Bone marrow (tissue), 2 donors: ENCODE measurements around the gene MRPL10.

Source experiments
- DNase-seq, 2 donors: peaks; one replicate each; lab custom pipeline; 2025; lab: John Stamatoyannopoulos, UW

MRPL10 gene

GRCh38 chr17:47813512-47814031 is 17.8 kb downstream of the MRPL10 start:
- no peak for DNase-seq

DNA sequence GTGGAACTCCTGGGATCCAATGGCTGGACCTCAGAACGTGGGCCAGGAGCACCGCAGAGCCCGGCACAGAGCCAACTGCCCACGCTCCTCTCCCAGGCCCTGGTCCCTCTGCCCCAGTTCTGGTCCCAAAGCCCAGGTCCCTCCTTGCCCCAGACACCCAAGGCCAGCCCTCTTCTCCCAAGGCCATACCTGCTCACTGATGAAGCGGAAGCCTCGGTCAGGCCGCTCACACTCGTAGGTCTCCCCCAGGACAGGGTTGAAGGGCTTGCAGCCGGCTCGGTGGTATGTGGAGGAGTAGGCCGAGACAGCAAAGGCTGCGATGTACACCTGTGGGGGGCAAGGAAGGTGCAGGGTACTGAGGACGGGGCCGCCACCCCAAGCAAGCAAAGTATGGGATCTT is 18.3 kb downstream of the MRPL10 start:
- no peak for DNase-seq

DNA sequence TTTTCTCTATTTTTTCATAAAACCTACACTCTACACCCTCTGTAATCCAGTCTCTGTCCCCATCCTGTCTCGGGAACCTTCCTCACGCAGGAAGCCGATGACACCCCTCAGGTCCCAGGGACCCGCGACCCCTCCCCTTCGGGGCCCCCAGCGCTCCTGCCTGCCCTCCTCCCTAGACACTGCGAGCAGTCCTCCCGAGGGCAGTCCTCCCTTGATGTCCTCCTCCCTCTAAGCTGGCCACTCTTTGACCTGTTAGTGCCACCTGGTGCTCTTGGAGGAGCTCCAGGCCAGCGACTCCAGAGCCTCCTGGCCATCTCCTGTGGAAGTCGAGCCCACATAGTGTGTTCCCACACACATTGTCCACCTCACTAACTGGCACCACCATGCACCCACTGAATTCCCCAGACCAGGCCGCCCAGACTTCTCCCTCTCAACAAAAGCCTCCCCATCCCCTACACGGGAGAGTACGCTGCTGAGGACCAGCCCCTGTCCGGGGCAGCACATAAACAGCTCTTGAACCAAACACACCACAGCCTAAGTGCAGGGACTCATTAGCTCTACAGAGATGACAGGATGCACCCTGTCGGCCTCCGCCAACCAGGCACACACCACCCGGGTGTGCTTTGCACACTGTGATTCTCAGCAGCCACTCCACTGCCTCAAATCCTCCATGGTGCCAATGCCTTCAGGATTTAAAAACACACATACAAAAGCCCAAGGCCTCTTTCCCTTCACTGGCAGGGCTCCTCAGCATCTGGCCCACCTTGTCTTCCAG is 19.0 kb downstream of the MRPL10 start:
- no peak for DNase-seq

GRCh38 chr17:47811709-47812108 is 19.6 kb downstream of the MRPL10 start:
- DNase-seq: no peak

DNA sequence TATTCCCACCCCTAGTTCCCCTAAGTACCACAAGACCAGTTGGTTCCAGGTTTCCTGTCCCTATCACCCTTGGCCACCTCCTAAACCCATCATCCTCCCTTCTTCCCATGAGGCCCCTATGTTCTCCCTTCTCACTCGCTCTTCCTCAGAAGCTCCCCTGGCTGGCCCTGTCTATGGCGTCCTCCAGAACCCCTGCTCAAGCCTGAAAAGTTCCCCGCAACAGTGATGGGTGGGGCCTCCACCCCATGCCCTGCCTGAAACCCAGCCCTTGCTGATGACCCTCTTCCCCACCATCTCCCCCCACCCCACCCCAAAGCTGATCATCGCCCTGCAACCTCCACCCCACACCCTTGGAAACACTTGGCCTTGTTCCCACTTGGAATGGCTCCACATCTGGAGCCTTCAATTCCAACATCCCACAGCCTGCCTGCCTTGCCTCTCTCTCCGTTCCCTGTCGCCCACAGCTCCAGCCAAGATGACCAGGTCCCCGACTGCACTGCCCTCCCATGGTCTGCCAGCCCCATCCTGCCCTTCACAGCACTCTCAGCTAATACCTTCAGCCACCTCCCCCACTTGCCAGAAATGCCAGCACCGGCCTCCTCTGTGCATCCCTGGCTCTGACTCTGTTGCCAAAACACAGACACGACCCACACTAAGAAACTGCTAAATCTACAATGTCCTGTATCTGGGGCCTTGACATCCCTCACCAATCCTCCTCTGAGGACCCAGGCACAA is 20.3 kb downstream of the MRPL10 start:
- DNase-seq: no peak

- DNase-seq: no peak
Measured at GRCh38 chr17:47810200-47810821, 21.0 kb downstream of the MRPL10 start.

DNA sequence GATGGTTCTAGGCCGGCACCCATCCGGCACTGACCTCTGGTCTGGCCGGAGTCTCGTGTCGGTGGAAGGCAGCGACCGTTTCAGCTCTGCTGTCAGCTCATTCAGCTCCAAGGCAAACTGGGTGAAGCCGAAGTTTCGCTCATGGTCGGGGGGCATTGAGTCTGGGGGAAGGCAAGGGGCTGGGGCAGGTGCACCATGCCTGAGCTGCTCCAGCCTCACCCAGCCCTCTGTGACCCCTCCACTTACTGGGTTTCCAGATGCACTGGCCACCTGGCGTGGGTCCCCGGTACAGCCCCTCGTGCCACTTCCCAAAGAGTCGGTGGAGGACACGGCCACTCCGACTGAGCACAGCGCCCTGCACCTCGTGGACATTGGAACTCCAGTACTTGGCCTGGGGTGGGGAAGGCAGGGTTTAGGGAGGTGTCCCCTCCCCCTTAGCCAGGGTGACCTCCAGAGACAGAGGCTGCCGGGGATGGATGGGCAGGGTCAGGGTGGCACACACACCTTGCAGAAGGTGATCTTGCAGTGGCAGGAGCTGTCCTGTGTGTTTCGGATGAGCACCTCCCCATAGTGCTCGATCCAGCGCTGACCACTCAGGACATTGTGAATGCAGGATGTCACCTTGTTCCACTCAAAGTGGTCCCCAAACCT is 22.4 kb downstream of the MRPL10 start:
- DNase-seq: no peak

GRCh38 chr17:47808036-47808829 is 23.1 kb downstream of the MRPL10 start:
- no peak for DNase-seq

DNA sequence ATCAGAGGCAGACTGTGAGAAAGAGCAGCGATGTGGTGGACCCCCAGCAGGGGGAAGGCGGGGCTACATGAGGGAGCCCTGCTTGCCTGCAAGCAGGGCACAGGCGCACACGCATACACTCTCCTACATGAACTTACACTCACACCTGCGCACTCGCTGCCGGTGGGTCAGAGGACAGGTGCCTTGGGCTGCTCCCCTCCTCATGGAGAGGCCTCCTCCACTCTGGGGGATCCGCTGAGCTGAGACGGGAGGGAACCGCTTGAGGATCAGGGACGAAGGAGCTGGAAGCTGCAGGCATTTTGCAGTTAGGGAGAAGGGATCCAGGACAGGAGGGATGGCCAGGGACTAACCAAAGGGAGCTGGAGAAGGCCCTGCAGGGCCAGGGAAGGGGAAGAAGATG is 23.9 kb downstream of the MRPL10 start:
- no peak for DNase-seq

DNA sequence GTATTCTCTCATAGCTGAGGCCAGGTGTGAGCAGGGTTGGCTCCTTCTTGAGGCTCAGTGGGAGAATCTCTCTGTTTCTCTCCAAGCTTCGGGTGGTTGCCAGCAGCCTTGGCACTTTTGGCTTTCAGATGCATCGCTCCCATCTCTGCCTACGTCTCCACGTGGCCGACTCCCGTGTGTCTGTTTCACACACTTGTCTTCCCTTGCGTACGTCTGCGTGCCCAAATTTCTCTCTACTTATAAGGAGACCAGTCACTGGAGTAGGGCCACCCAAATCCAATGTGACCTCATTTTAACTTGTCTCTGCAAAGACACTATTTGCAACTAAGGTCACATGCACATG is 24.5 kb downstream of the MRPL10 start:
- DNase-seq: no peak

- no peak for DNase-seq
Measured at GRCh38 chr17:47806026-47806912, 25.1 kb downstream of the MRPL10 start.

DNA sequence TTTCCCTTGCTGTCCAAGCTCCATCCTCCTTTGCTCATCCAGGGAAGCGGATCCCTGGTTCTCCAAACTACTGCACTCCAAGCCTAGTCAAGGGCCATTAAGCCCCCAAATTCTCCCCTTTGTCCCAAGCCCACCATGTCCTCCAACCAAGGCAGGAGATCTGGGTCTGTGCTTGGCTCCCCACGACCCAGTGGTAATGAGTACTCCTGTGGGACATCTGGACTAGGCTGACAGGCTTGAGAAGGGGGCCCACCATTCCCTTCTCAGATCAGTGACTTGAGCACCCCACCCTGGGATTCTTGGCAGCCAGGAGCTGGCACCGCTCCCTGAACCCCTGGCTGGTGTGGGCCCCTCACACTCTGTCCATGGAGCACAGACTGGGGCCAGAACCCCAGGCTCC is 26.9 kb downstream of the MRPL10 start:
- DNase-seq: no peak

DNA sequence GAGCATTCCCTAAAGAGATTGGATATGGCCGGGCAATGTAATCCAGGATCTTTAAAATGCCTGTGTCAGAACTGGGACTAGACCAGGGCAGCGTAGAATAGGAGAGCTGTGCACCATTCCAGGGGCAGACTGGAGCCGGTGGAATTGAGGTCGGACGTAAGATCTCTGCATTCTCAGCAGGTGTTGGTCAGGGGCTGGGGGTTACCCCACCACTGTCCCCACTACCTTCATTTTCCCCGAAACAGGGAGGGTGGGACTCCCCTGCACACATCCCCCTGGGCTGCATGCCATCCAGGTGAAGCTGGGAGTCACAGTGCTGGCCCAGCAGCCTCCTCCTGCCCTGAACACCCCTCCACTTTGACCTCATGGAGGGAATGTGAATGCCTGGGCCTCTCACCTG is 27.6 kb downstream of the MRPL10 start:
- no peak for DNase-seq

GRCh38 chr17:47803201-47803600 is 28.1 kb downstream of the MRPL10 start:
- DNase-seq: no peak

GRCh38 chr17:47802341-47803022 is 28.9 kb downstream of the MRPL10 start:
- DNase-seq: peak in 1 of 2 donors; percentile 3

DNA sequence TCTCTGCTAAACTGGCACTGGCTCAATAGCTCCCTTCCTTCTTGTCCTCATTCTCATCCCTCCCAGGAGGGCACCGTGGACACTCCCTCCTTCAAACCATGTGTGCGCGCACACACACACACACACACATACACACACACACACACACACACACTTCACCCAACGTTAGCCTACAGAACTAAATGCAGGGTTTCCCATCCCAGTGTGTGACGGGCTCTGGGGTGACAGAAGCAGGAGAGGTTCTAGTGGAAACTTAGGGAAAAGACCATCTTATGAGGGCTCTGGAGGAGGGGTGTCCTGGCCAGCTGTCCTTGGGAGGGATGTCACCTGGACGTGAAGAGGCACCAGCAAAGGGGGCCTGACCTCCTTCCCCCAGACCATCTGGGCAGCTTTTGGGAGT is 29.4 kb downstream of the MRPL10 start:
- DNase-seq: no peak

- DNase-seq: no peak
Measured at GRCh38 chr17:47801176-47801765, 30.1 kb downstream of the MRPL10 start.

GRCh38 chr17:47800686-47801085 is 30.7 kb downstream of the MRPL10 start:
- DNase-seq: no peak

DNA sequence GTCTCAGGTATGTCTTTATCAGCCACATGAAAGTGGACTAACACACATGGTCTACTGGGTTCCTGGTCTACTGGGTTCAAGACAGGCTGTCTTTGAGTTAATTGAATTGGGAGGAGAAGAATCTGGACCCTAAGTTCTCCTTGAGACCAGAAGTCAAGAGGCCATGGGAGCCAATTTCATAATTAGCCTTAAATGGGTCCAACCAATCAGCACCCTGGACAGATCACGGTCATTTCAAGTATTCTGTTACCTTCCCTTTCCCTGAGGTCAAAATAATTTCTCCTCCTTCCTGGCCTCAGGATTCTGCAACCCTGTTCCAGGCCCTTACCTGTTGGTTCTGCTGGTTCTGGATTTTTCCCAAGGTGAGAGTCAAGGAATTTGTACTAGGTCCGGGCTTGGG is 33.5 kb downstream of the MRPL10 start:
- DNase-seq: no peak

GRCh38 chr17:47792979-47793378 is 38.4 kb downstream of the MRPL10 start:
- no peak for DNase-seq
